ENCODE measurements around the gene TTLL11.

DNA sequence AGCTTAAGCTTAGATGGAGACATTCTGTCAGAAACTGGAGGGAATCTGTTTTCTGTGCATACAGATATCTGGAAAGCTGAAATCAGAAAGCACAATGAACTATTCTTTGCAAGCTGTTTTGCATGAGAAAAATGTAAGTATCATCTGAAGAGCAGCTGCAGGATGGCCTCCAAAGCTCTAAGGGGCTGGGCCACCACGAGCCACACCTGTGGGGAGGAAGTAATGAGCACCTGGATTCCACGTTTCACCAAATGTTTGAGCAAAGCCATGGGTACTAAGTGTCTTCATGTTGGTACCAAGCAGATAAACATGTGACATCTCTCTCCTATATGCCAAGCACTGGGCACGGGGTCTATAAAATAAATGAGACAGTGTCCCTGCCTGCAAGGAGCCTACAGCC is 199.3 kb downstream of the TTLL11 start:
- TF ChIP-seq, protein P1, sequence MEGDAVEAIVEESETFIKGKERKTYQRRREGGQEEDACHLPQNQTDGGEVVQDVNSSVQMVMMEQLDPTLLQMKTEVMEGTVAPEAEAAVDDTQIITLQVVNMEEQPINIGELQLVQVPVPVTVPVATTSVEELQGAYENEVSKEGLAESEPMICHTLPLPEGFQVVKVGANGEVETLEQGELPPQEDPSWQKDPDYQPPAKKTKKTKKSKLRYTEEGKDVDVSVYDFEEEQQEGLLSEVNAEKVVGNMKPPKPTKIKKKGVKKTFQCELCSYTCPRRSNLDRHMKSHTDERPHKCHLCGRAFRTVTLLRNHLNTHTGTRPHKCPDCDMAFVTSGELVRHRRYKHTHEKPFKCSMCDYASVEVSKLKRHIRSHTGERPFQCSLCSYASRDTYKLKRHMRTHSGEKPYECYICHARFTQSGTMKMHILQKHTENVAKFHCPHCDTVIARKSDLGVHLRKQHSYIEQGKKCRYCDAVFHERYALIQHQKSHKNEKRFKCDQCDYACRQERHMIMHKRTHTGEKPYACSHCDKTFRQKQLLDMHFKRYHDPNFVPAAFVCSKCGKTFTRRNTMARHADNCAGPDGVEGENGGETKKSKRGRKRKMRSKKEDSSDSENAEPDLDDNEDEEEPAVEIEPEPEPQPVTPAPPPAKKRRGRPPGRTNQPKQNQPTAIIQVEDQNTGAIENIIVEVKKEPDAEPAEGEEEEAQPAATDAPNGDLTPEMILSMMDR (conservative IDR thresholded peaks at IDR 0.05; ENCODE audit: low read length) = no peak
- TF ChIP-seq EZH2phosphoT487 (IDR thresholded peaks at IDR 0.05; ENCODE audit: borderline replicate concordance) = no peak

All from Loucy (cell line).